ENCODE data around the gene SIGLEC6.

The SIGLEC6 gene

DNA sequence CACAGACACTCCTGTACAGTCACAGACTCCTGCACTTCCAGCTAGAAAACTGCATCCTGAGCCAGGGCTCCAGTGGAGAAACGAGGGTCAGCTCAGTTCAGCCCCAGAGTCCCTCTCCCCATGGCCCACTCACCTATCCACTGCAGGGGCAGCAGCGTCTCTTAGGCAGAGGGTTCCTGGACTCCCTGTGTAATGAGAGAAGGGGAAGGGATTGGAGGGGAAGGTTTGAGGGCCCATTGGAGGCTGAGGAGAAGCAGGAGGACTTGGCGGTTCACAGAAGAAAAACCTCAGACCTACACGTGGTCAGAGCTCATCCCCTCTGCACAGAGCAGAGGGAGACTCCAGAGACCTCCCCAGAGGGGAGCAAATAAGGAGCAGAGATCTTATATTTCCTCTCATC, 62.3 kb downstream of the SIGLEC6 start:
- Histone ChIP-seq H3K4me1 (ENCODE audit: control insufficient read depth in 1 of 2, insufficient read depth in 2 of 2, low read length in 2 of 2) (no peaks in the 10 kb centered on the region), H3K27me3 (ENCODE audit: low read depth, low read length) (no peaks in the 10 kb centered on the region), H3K27ac (ENCODE audit: low read length) (no peak overlapping the region), H3K9me3 (ENCODE audit: control insufficient read depth in 1 of 2, low read length in 2 of 2) (no peaks in the 10 kb centered on the region), H3K4me3 (ENCODE audit: low read depth in 1 of 2, low read length in 2 of 2) (no peak overlapping the region), H3K36me3 (ENCODE audit: control insufficient read depth in 1 of 2, insufficient read depth in 2 of 2, low read length in 2 of 2) (no peaks in the 10 kb centered on the region)

DNA sequence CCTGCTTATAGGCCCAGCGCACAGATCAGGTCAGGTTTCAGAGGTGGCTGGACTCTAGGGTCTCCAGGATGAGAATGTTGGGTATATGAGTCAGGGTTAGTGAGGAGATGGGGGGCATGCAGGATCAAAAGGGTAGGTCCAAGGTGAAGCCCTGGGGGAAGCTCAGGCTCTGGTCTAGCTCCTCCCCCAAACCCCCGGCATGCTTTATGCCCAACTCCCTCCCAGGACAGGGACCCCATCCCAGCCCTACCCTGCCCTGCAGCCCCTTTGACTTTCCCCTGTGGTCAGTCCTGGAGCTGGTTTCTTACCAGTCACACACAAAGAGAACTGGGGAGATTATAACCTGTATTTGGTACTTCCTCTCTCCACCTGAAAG, 62.9 kb downstream of the SIGLEC6 start:
- Histone ChIP-seq H3K27ac (ENCODE audit: low read length) (no peak overlapping the region), H3K27me3 (ENCODE audit: low read depth, low read length) (no peaks in the 10 kb centered on the region), H3K9me3 (ENCODE audit: control insufficient read depth in 1 of 2, low read length in 2 of 2) (no peaks in the 10 kb centered on the region), H3K4me3 (ENCODE audit: low read depth in 1 of 2, low read length in 2 of 2) (no peak overlapping the region), H3K36me3 (ENCODE audit: control insufficient read depth in 1 of 2, insufficient read depth in 2 of 2, low read length in 2 of 2) (no peaks in the 10 kb centered on the region), H3K4me1 (ENCODE audit: control insufficient read depth in 1 of 2, insufficient read depth in 2 of 2, low read length in 2 of 2) (no peaks in the 10 kb centered on the region)

DNA sequence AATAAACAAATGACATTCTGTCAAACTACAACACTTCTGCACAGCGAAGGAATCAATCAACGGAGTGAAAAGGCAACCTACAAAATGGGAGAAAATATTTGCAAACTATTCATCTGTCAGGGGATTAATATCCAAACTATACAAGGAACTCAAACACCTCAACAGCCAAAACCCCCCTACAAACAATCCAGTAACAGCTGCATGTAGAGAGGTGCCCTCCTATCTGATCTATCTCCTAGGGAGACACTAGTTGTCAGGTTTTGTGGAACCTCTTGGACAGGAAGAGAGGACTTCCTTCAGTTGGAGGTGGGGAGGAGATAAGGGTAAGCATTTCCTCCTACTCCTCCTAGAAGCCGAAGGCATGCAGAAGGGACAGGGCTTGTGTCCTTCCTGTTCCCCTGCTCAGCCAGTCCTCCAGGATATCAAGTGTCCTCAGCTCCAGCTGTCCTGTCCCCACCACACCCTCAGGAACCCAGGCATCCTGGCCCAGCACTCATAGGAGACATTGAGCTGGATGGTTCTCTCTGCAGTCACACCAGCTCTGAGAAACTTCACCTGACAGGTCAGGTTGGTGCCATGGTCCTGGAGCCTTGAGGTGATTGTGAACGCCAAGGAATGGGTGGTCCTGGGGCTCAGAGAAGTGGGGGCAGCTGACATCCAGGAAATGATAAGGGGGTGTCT, 63.5 kb downstream of the SIGLEC6 start:
- Histone ChIP-seq H3K27me3 (ENCODE audit: low read depth, low read length) (no peaks in the 10 kb centered on the region), H3K9me3 (ENCODE audit: control insufficient read depth in 1 of 2, low read length in 2 of 2) (no peaks in the 10 kb centered on the region), H3K4me3 (ENCODE audit: low read depth in 1 of 2, low read length in 2 of 2) (no peak overlapping the region), H3K27ac (ENCODE audit: low read length) (no peak overlapping the region), H3K4me1 (ENCODE audit: control insufficient read depth in 1 of 2, insufficient read depth in 2 of 2, low read length in 2 of 2) (no peaks in the 10 kb centered on the region), H3K36me3 (ENCODE audit: control insufficient read depth in 1 of 2, insufficient read depth in 2 of 2, low read length in 2 of 2) (no peaks in the 10 kb centered on the region)
